AG10803 (cell line): ENCODE measurements around the gene CYTH4.

Source experiments
- DNase-seq: peaks from one replicate; pipeline ENCODE4 v3.0.0; 2010; ENCODE audit warnings: low read depth
- H3K4me3 ChIP-seq: 2 replicates; pipeline ENCODE4 v1.5.1; 2011; ENCODE audit warnings: mild to moderate bottlenecking, low read length, control low read depth
- CTCF ChIP-seq: conservative IDR thresholded peaks from 2 replicates; pipeline ENCODE4 v1.5.1; 2011; ENCODE audit warnings: mild to moderate bottlenecking, low read length, control low read depth, inconsistent platforms

The CYTH4 gene

GRCh38 chr22:37301144-37301830, 19.0 kb downstream of the CYTH4 start:
- no peak overlapping the region for H3K4me3 ChIP-seq
- TF ChIP-seq CTCF: no peak
- DNase-seq: no peak

GRCh38 chr22:37302674-37303555, 20.6 kb downstream of the CYTH4 start:
- no peak for DNase-seq
- no peak for TF ChIP-seq CTCF
- H3K4me3 ChIP-seq: no peak overlapping the region

- peak; percentile 83 for DNase-seq
These were observed 21.5 kb downstream of the CYTH4 start for GRCh38 chr22:37303821-37304274.

GRCh38 chr22:37304595-37305343, 22.5 kb downstream of the CYTH4 start:
- H3K4me3 ChIP-seq: no peak overlapping the region
- TF ChIP-seq CTCF: no peak
- no peak for DNase-seq

More at GRCh38 chr22:37303821-37304274, 21.5 kb downstream of the CYTH4 start:
- no peak overlapping the region for H3K4me3 ChIP-seq
- TF ChIP-seq CTCF: no peak

- TF ChIP-seq CTCF: no peak
- no peak overlapping the region for H3K4me3 ChIP-seq
- no peak for DNase-seq
These were observed 23.6 kb downstream of the CYTH4 start for GRCh38 chr22:37305887-37306286.

GRCh38 chr22:37306494-37306829, 24.2 kb downstream of the CYTH4 start:
- H3K4me3 ChIP-seq: no peak overlapping the region
- no peak for TF ChIP-seq CTCF
- no peak for DNase-seq
